ENCODE data around the gene CELA3A. TPM values are rescaled to one million over a fixed set of nuclear protein-coding genes. Genes with fewer than 3 reads are reported as not detected.
"Not testable (repeated sequence)": the region's sequence is repeated elsewhere in the genome, so short reads cannot be mapped to it uniquely, and the experiment has no call there.

CELA3A gene
- total RNA-seq, 2 experiments from 2014 or later = not detected

- Histone ChIP-seq H3K79me2 (ENCODE audit: insufficient read depth, low read depth, low read length) (peaks cover 20% of the 10 kb centered on the region; the same call in 1 of the 2 replicates), H3K9me2 (ENCODE audit: insufficient read depth, low read length) (no peaks in the 10 kb centered on the region), H3K4me1 (ENCODE audit: insufficient read depth, low read length, poor library complexity, severe bottlenecking) (peaks cover 4% of the 10 kb centered on the region), H2AFZ (ENCODE audit: low read length) (no peak overlapping the region), H4K20me1 (ENCODE audit: insufficient read depth, low read length) (no peaks in the 10 kb centered on the region), H3K4me2 (ENCODE audit: low read length) (no peak overlapping the region), H3K9me3 (ENCODE audit: low read length) (no peaks in the 10 kb centered on the region), H3K36me3 (ENCODE audit: insufficient read depth, low read length) (peaks cover 5% of the 10 kb centered on the region; the same call in 1 of the 2 replicates), H3K27ac (ENCODE audit: low read depth, low read length, poor library complexity, severe bottlenecking) (no peak overlapping the region), H3K4me3 (ENCODE audit: low read depth, low read length, poor library complexity, severe bottlenecking) (no peak overlapping the region)
- intact Hi-C loops (cut with micrococcal nuclease; ENCODE audit: unreplicated experiment) = no loop called here
- no peak for TF ChIP-seq EZH2phosphoT487 (IDR thresholded peaks at IDR 0.05; ENCODE audit: borderline replicate concordance, low read depth, low read length)
- no peak for TF ChIP-seq CTCF (conservative IDR thresholded peaks at IDR 0.05; ENCODE audit: low read length)
- no TSS peak for BruUV-seq (replicated peaks)
- CTCF ChIA-PET (ENCODE audit: unreplicated experiment) = no interaction called here
- POLR2A ChIA-PET = interaction anchor here (2.4 kb wide), 1 partner anchor 9 kb away, joined by 12 read pairs; no protein-coding TSS in a partner anchor
- DNase-seq (ENCODE audit: low spot score) = no peak
Measured at GRCh38 chr1:22030057-22030456, 28.6 kb downstream of the CELA3A start.

GRCh38 chr1:22030473-22030872, 29.0 kb downstream of the CELA3A start:
- TF ChIP-seq CTCF (conservative IDR thresholded peaks at IDR 0.05; ENCODE audit: low read length) = no peak
- no peak for TF ChIP-seq EZH2phosphoT487 (IDR thresholded peaks at IDR 0.05; ENCODE audit: borderline replicate concordance, low read depth, low read length)
- ChIA-PET POLR2A (interaction anchor here (2.4 kb wide), 1 partner anchor 9 kb away, joined by 12 read pairs; no protein-coding TSS in a partner anchor), CTCF (ENCODE audit: unreplicated experiment) (no interaction called here)
- H3K9me2 ChIP-seq (ENCODE audit: insufficient read depth, low read length) = no peaks in the 10 kb centered on the region
- H3K9me3 ChIP-seq (ENCODE audit: low read length) = no peaks in the 10 kb centered on the region
- H2AFZ ChIP-seq (ENCODE audit: low read length) = no peak overlapping the region
- peaks cover 5% of the 10 kb centered on the region; the same call in 1 of the 2 replicates for H3K36me3 ChIP-seq (ENCODE audit: insufficient read depth, low read length)
- no peak overlapping the region for H3K4me2 ChIP-seq (ENCODE audit: low read length)
- DNase-seq (ENCODE audit: low spot score) = no peak
- H3K27ac ChIP-seq (ENCODE audit: low read depth, low read length, poor library complexity, severe bottlenecking) = no peak overlapping the region
- intact Hi-C loops (cut with micrococcal nuclease; ENCODE audit: unreplicated experiment) = no loop called here
- peaks cover 20% of the 10 kb centered on the region; the same call in 1 of the 2 replicates for H3K79me2 ChIP-seq (ENCODE audit: insufficient read depth, low read depth, low read length)
- H4K20me1 ChIP-seq (ENCODE audit: insufficient read depth, low read length) = no peaks in the 10 kb centered on the region
- H3K4me1 ChIP-seq (ENCODE audit: insufficient read depth, low read length, poor library complexity, severe bottlenecking) = peaks cover 4% of the 10 kb centered on the region
- no TSS peak for BruUV-seq (replicated peaks)
- H3K4me3 ChIP-seq (ENCODE audit: low read depth, low read length, poor library complexity, severe bottlenecking) = no peak overlapping the region

GRCh38 chr1:22031214-22031962, 29.9 kb downstream of the CELA3A start:
- ChIA-PET POLR2A (interaction anchor here (0.7 kb wide), 1 partner anchor 19 kb away, joined by 5 read pairs; no protein-coding TSS in a partner anchor), CTCF (ENCODE audit: unreplicated experiment) (interaction anchor here (0.8 kb wide), 1 partner anchor 12 kb away, joined by 3 read pairs; no protein-coding TSS in a partner anchor)
- Histone ChIP-seq H3K4me3 (ENCODE audit: low read depth, low read length, poor library complexity, severe bottlenecking) (no peak overlapping the region), H3K9me2 (ENCODE audit: insufficient read depth, low read length) (no peaks in the 10 kb centered on the region), H3K4me1 (ENCODE audit: insufficient read depth, low read length, poor library complexity, severe bottlenecking) (peaks cover 4% of the 10 kb centered on the region), H3K79me2 (ENCODE audit: insufficient read depth, low read depth, low read length) (peaks cover 14% of the 10 kb centered on the region; the same call in 1 of the 2 replicates), H2AFZ (ENCODE audit: low read length) (no peak overlapping the region), H3K36me3 (ENCODE audit: insufficient read depth, low read length) (peaks cover 5% of the 10 kb centered on the region; the same call in 1 of the 2 replicates), H3K4me2 (ENCODE audit: low read length) (no peak overlapping the region), H3K9me3 (ENCODE audit: low read length) (no peaks in the 10 kb centered on the region), H3K27ac (ENCODE audit: low read depth, low read length, poor library complexity, severe bottlenecking) (no peak overlapping the region), H4K20me1 (ENCODE audit: insufficient read depth, low read length) (no peaks in the 10 kb centered on the region)
- no TSS peak for BruUV-seq (replicated peaks)
- DNase-seq (ENCODE audit: low spot score) = no peak
- TF ChIP-seq CTCF (conservative IDR thresholded peaks at IDR 0.05; ENCODE audit: low read length) = no peak
- TF ChIP-seq EZH2phosphoT487 (IDR thresholded peaks at IDR 0.05; ENCODE audit: borderline replicate concordance, low read depth, low read length) = no peak
- intact Hi-C loops (cut with micrococcal nuclease; ENCODE audit: unreplicated experiment) = no loop called here

GRCh38 chr1:22034834-22035233, 33.4 kb downstream of the CELA3A start:
- H3K9me3 ChIP-seq (ENCODE audit: low read length); BruUV-seq (replicated peaks); intact Hi-C loops (cut with micrococcal nuclease; ENCODE audit: unreplicated experiment); H3K27ac ChIP-seq (ENCODE audit: low read depth, low read length, poor library complexity, severe bottlenecking); H3K4me2 ChIP-seq (ENCODE audit: low read length); DNase-seq (ENCODE audit: low spot score); H3K4me3 ChIP-seq (ENCODE audit: low read depth, low read length, poor library complexity, severe bottlenecking); H3K79me2 ChIP-seq (ENCODE audit: insufficient read depth, low read depth, low read length); CTCF ChIA-PET (ENCODE audit: unreplicated experiment); H3K9me2 ChIP-seq (ENCODE audit: insufficient read depth, low read length); H3K36me3 ChIP-seq (ENCODE audit: insufficient read depth, low read length); H2AFZ ChIP-seq (ENCODE audit: low read length); H4K20me1 ChIP-seq (ENCODE audit: insufficient read depth, low read length): not testable (repeated sequence)
- peaks cover 22% of the 10 kb centered on the region for H3K4me1 ChIP-seq (ENCODE audit: insufficient read depth, low read length, poor library complexity, severe bottlenecking)
- POLR2A ChIA-PET = interaction anchor here (0.6 to 1.6 kb wide), 4 partner anchors 10 to 1067 kb away, joined by 3 to 7 read pairs (median 4); no protein-coding TSS in a partner anchor
